Measurements from ENCODE around the gene RNF25.

The RNF25 gene

GRCh38 chr2:218622606-218623365 lies 49.0 kb downstream of the RNF25 start:
- DNase-seq = no peak

GRCh38 chr2:218621007-218621406 lies 50.8 kb downstream of the RNF25 start:
- no peak for DNase-seq

- no peak for DNase-seq
Observed at GRCh38 chr2:218618102-218618860, 53.5 kb downstream of the RNF25 start.

- DNase-seq = no peak
Observed at GRCh38 chr2:218615868-218616315, 55.9 kb downstream of the RNF25 start.
